Stimulated activated CD8-positive, alpha-beta memory T cell treated with anti-CD3 and anti-CD28 coated beads, Interleukin-4, amount 100 ng/mL, for 4 hours (primary cell): ENCODE measurements around the gene TNC.
"Not testable (repeated sequence)": the region's sequence is repeated elsewhere in the genome, so short reads cannot be mapped to it uniquely, and the experiment has no call there.

Experiments
- DNase-seq, 2 donors: peaks; one replicate each; pipeline ENCODE4 v3.0.0-alpha.2; 2020; ENCODE audit warnings: low read depth in 2 of 2, low spot score in 1 of 2

TNC gene

GRCh38 chr9:115135821-115136778 is 18.1 kb upstream of the TNC start:
- no peak for DNase-seq

- no peak for DNase-seq
These were observed 17.0 kb upstream of the TNC start for GRCh38 chr9:115134941-115135340.

- no peak for DNase-seq
These were observed 15.7 kb upstream of the TNC start for GRCh38 chr9:115133649-115134048.

- DNase-seq, result no peak
These were observed 14.7 kb upstream of the TNC start for GRCh38 chr9:115132648-115133047.

GRCh38 chr9:115130176-115130575 is 12.2 kb upstream of the TNC start:
- no peak for DNase-seq

GRCh38 chr9:115128726-115129125 is 10.8 kb upstream of the TNC start:
- DNase-seq, result not testable (repeated sequence)

- no peak for DNase-seq
These were observed 9.3 kb upstream of the TNC start for GRCh38 chr9:115127191-115127817.

GRCh38 chr9:115126404-115126803 is 8.4 kb upstream of the TNC start:
- no peak for DNase-seq

- no peak for DNase-seq
These were observed 5.0 kb upstream of the TNC start for GRCh38 chr9:115122937-115123336.

- no peak for DNase-seq
These were observed 3.2 kb upstream of the TNC start for GRCh38 chr9:115121181-115121580.

GRCh38 chr9:115118879-115119218 is 892 bp upstream of the TNC start:
- DNase-seq, result no peak

- no peak for DNase-seq
These were observed 1.3 kb downstream of the TNC start for GRCh38 chr9:115116421-115117284.

- no peak for DNase-seq
These were observed 2.0 kb downstream of the TNC start for GRCh38 chr9:115115924-115116323.

- no peak for DNase-seq
These were observed 2.7 kb downstream of the TNC start for GRCh38 chr9:115115117-115115880.

GRCh38 chr9:115114546-115114945 is 3.4 kb downstream of the TNC start:
- DNase-seq, result no peak

GRCh38 chr9:115114084-115114483 is 3.9 kb downstream of the TNC start:
- DNase-seq, result no peak

GRCh38 chr9:115111874-115112273 is 6.1 kb downstream of the TNC start:
- DNase-seq, result no peak

- DNase-seq, result no peak
These were observed 8.5 kb downstream of the TNC start for GRCh38 chr9:115109486-115109885.

GRCh38 chr9:115107701-115108100 is 10.3 kb downstream of the TNC start:
- DNase-seq, result no peak

GRCh38 chr9:115106642-115107041 is 11.3 kb downstream of the TNC start:
- no peak for DNase-seq

GRCh38 chr9:115106001-115106400 is 12.0 kb downstream of the TNC start:
- no peak for DNase-seq
